K562 (cell line): Measurements from ENCODE around the gene RHCG. TPM values are rescaled to one million over a fixed set of nuclear protein-coding genes. Genes with fewer than 3 reads are reported as not detected.

Source experiments
- ATAC-seq: fragments of 200-7000 bp; cut with Tn5 transposase; 3 replicates; pipeline ENCODE4 v1.9.1; 2020; ENCODE audit warnings: moderate library complexity
- BruUV-seq: library from RNA; stranded (reverse); fragments of 400-500 nt; replicated peaks from 2 replicates; lab custom pipeline; 2021; lab: Mats Ljungman, UMichigan
- CTCF ChIA-PET: fragments of 300-600 bp; formaldehyde crosslinking; extraction: SDS; loops from one replicate; lab custom pipeline; 2021; ENCODE audit warnings: low intra/inter-chr PET ratio; lab: Yijun Ruan, JAX
- POLR2A ChIA-PET: fragments of 300-600, 350-650 bp; sonication (Branson Sonifier 250); formaldehyde crosslinking; extraction: SDS; loops from one replicate; lab custom pipeline; 2021; ENCODE audit warnings: antibody characterized with exemption, inconsistent platforms; lab: Yijun Ruan, JAX
- DNase-seq, 4 experiments: peaks; one replicate each; pipeline versions ENCODE4 v3.0.0 to v3.0.0-alpha.2; 2011 to 2018; ENCODE audit warnings: low spot score in 3 of 4, mixed read lengths in 3 of 4; ENCODE audit errors: extremely low read depth in 1 of 4
- FAIRE-seq: peaks from 2 replicates; lab custom pipeline; 2011; peaks lifted over from hg19 to GRCh38; lab: Jason Lieb, UNC
- H2AFZ ChIP-seq: 2 replicates; pipeline ENCODE4 v1.6.0; 2011; ENCODE audit warnings: low read depth, low read length, control low read depth, inconsistent platforms
- H3K27ac ChIP-seq: fragments of 200-600 bp; 3 replicates; pipeline ENCODE4 v1.8.0; 2011; ENCODE audit warnings: low read depth, mild to moderate bottlenecking, control low read depth, inconsistent platforms, low read length, moderate library complexity, mixed read lengths; ENCODE audit errors: extremely low read depth
- H3K27me3 ChIP-seq, 2 experiments: fragments of 300-600 bp in 1 of 2; 2 replicates in 1 of 2; 3 replicates in 1 of 2; pipeline versions ENCODE4 v1.6.0 to v1.8.0; 2011; ENCODE audit warnings: inconsistent platforms in 2 of 2, low read length in 2 of 2, mild to moderate bottlenecking in 1 of 2, mixed read lengths in 1 of 2, moderate library complexity in 1 of 2; ENCODE audit not compliant: control insufficient read depth in 2 of 2, insufficient read depth in 2 of 2
- H3K36me3 ChIP-seq: fragments of 300-600 bp; 3 replicates; pipeline ENCODE4 v1.8.0; 2011; ENCODE audit warnings: mild to moderate bottlenecking, low read length, inconsistent platforms; ENCODE audit not compliant: control insufficient read depth, insufficient read depth
- H3K4me1 ChIP-seq, 2 experiments: fragments of 200-600 bp in 1 of 2; replicated peaks in 1 of 2; 2 replicates in 1 of 2; 3 replicates in 1 of 2; pipeline versions ENCODE4 v1.5.1 to v1.8.0; 2011; ENCODE audit warnings: inconsistent platforms in 2 of 2, low read length in 2 of 2, mild to moderate bottlenecking in 1 of 2, mixed read lengths in 1 of 2, moderate library complexity in 1 of 2; ENCODE audit not compliant: control insufficient read depth in 2 of 2, insufficient read depth in 2 of 2
- H3K4me2 ChIP-seq: 2 replicates; pipeline ENCODE4 v1.6.1; 2011; ENCODE audit warnings: low read length, control low read depth, inconsistent platforms, mixed read lengths; ENCODE audit not compliant: insufficient read depth
- H3K4me3 ChIP-seq: fragments of 200-600 bp; sonication (generic), shearing (Covaris generic); 2 replicates; pipeline ENCODE4 v1.5.1; 2016; ENCODE audit warnings: control low read depth, inconsistent platforms
- H3K79me2 ChIP-seq: fragments of 200-600 bp; 3 replicates; pipeline ENCODE4 v1.8.0; 2011; ENCODE audit warnings: low read length, inconsistent platforms; ENCODE audit not compliant: control insufficient read depth, insufficient read depth
- H3K9ac ChIP-seq, 2 experiments: 2 replicates each; pipeline versions ENCODE4 v1.6.0 to v1.6.1; 2011; ENCODE audit warnings: low read depth in 2 of 2, low read length in 2 of 2, control low read depth in 1 of 2, inconsistent platforms in 1 of 2, mild to moderate bottlenecking in 1 of 2, mixed read lengths in 1 of 2; ENCODE audit not compliant: insufficient read depth in 1 of 2
- H3K9me1 ChIP-seq: one replicate; pipeline ENCODE4 v1.6.0; 2011; ENCODE audit warnings: inconsistent platforms, mild to moderate bottlenecking, low read length, moderate library complexity; ENCODE audit not compliant: control insufficient read depth, insufficient read depth
- H3K9me3 ChIP-seq: replicated peaks from 2 replicates; pipeline ENCODE4 v1.5.1; 2011; ENCODE audit warnings: low read depth, low read length, inconsistent platforms; ENCODE audit not compliant: control insufficient read depth, insufficient read depth
- H4K20me1 ChIP-seq: replicated peaks from 2 replicates; pipeline ENCODE4 v1.6.1; 2011; ENCODE audit warnings: low read length, inconsistent platforms, mixed read lengths; ENCODE audit not compliant: control insufficient read depth, insufficient read depth
- ARID4B ChIP-seq: sonication (generic); formaldehyde crosslinking; IDR thresholded peaks from 2 replicates; pipeline ENCODE4 v1.8.0; 2022; ENCODE audit warnings: mild to moderate bottlenecking, missing genetic modification reagents
- RFX1 ChIP-seq: fragments of 450-650 bp; IDR thresholded peaks from 2 replicates; pipeline ENCODE4 v1.6.1; 2016; ENCODE audit warnings: mild to moderate bottlenecking, moderate library complexity
- YY1 ChIP-seq, 3 experiments: IDR thresholded peaks; 2 replicates each; pipeline ENCODE4 v1.6.1; 2011; ENCODE audit warnings: low read length in 2 of 3, mild to moderate bottlenecking in 2 of 3, moderate library complexity in 2 of 3, borderline replicate concordance in 1 of 3, control low read depth in 1 of 3, low read depth in 1 of 3; ENCODE audit not compliant: insufficient read depth in 3 of 3, insufficient replicate concordance in 2 of 3, control insufficient read depth in 1 of 3, insufficient read length in 1 of 3; ENCODE audit errors: extremely low read depth in 1 of 3
- WGBS: fragments of 100-300 bp; shearing (Covaris generic); methylation state at CpG from one replicate; pipeline ENCODE4 v1.1.6; 2016; ENCODE audit warnings: low coverage, mixed read lengths; ENCODE audit not compliant: insufficient coverage; ENCODE audit errors: missing lambda C conversion rate; 5-methylcytosine and 5-hydroxymethylcytosine counted together
- in situ Hi-C: fragments of 300-500 bp; cut with MboI; formaldehyde crosslinking; loops from 4 replicates; pipeline ENCODE4 v1.15.0; 2018; ENCODE audit warnings: inconsistent platforms, mixed read lengths
- intact Hi-C: fragments of 100-400 bp; cut with micrococcal nuclease; formaldehyde crosslinking; loops from 2 replicates; pipeline ENCODE4 v1.14.2; 2022
- polyA plus RNA-seq, 8 experiments: library from polyadenylated mRNA; depleted of rRNA in 4 of 8; stranded (reverse) in 5 of 8; unstranded in 3 of 8; fragments of >200 nt; fragmentation: Nextera tagmentation in 2 of 8; fragmentation: Illumina TruSeq in 1 of 8; extraction: Ambion mirVana in 2 of 8; extraction: Trizol in 1 of 8; gene quantifications; 2 replicates each; pipeline versions ENCODE4 v1.2.1 to v1.2.3, GENCODE V29; 2011 to 2014; ENCODE audit warnings: inconsistent platforms in 1 of 8, missing spikeins in 1 of 8
- total RNA-seq, 7 experiments: library from RNA; depleted of rRNA in 6 of 7; stranded (reverse); fragments of >200 nt in 6 of 7; fragmentation: Illumina TruSeq in 2 of 7; extraction: Trizol in 2 of 7; gene quantifications; 2 replicates each; pipeline versions ENCODE4 v1.2.1 to v1.2.3, GENCODE V29; 2011 to 2021; ENCODE audit warnings: low replicate concordance in 1 of 7

Gene RHCG
- total and polyA plus RNA-seq, 9 of the 15 experiments (the other 6 are each of a cell fraction or from before 2014, with no cell fraction given) = not detected

GRCh38 chr15:89423981-89424380, 72.4 kb downstream of the RHCG start:
- no TSS peak for BruUV-seq
- no peak overlapping the region for H3K27ac ChIP-seq
- H3K79me2 ChIP-seq = no peaks in the 10 kb centered on the region
- H3K9me3 ChIP-seq = no peaks in the 10 kb centered on the region
- no peaks in the 10 kb centered on the region for H4K20me1 ChIP-seq
- H3K4me3 ChIP-seq = no peak overlapping the region
- WGBS = under 1% methylated on average over 8 of the region's 8 CpGs
- POLR2A ChIA-PET = interaction anchor here (0.6 to 0.7 kb wide), 2 partner anchors 20 to 198 kb away, joined by 3 read pairs; no protein-coding TSS in a partner anchor
- ATAC-seq = no peak
- no peak for FAIRE-seq
- H3K36me3 ChIP-seq = no peaks in the 10 kb centered on the region
- H3K4me2 ChIP-seq = no peak overlapping the region
- peak in 1 of 4 experiments; percentile 25 for DNase-seq
- no peaks in the 10 kb centered on the region for H3K4me1 ChIP-seq
- peaks cover 0 to 14% of the 10 kb centered on the region in 2 experiments; a peak in 1 of 5 replicates for H3K27me3 ChIP-seq
- intact Hi-C loops (no loop called here), in situ Hi-C loops (no loop called here)
- H3K9ac ChIP-seq = no peak overlapping the region
- no peak overlapping the region for H2AFZ ChIP-seq
- CTCF ChIA-PET = no interaction called here
- H3K9me1 ChIP-seq = no peaks in the 10 kb centered on the region
- TF ChIP-seq ARID4B (CRISPR knock-in tag) (no peak), YY1 (IDR thresholded peaks at IDR 0.05; ENCODE audit: borderline replicate concordance in 1 of 3, control insufficient read depth in 1 of 3, extremely low read depth in 1 of 3, insufficient read depth in 3 of 3, insufficient read length in 1 of 3, insufficient replicate concordance in 2 of 3, low read depth in 1 of 3, low read length in 2 of 3) (peak in 1 of 3 experiments; percentile 41), RFX1 (peak; percentile 57)

Other genes starting within 250 kb of the RHCG start
- 63.0 and 68.9 TPM in 2 replicates for gene POLG, start 161.8 kb downstream of the RHCG start, total RNA-seq (2014; rRNA removed)
- gene POLG, start 161.8 kb downstream of the RHCG start, total RNA-seq (2014; rRNA removed; fragmentation: Illumina TruSeq; extraction: Trizol) = 27.0 and 34.6 TPM in 2 replicates
- 38.6 and 39.9 TPM in 2 replicates for gene POLG, start 161.8 kb downstream of the RHCG start, total RNA-seq (2015; rRNA removed; fragmentation: Illumina TruSeq; extraction: Trizol)
- 65.7 and 83.8 TPM in 2 replicates for gene POLG, start 161.8 kb downstream of the RHCG start, total RNA-seq (2021)
- gene POLG, start 161.8 kb downstream of the RHCG start, polyA plus RNA-seq (2011; rRNA removed) = 25.6 and 35.0 TPM in 2 replicates
- gene POLG, start 161.8 kb downstream of the RHCG start, polyA plus RNA-seq (2014; fragmentation: Illumina TruSeq; extraction: Trizol) = 40.6 and 43.9 TPM in 2 replicates
- gene POLG, start 161.8 kb downstream of the RHCG start, polyA plus RNA-seq (2014; fragmentation: Nextera tagmentation; extraction: Ambion mirVana) = 10 to 100 TPM; 15.2 to 20.8 TPM
- gene POLG, start 161.8 kb downstream of the RHCG start, polyA plus RNA-seq (2014; rRNA removed) = 47.5 and 51.4 TPM in 2 replicates
- 13.8 and 14.8 TPM in 2 replicates for gene TICRR, start 78.9 kb upstream of the RHCG start, total RNA-seq (2014; rRNA removed)
- 11.4 and 11.8 TPM in 2 replicates for gene TICRR, start 78.9 kb upstream of the RHCG start, total RNA-seq (2014; rRNA removed; fragmentation: Illumina TruSeq; extraction: Trizol)
- gene TICRR, start 78.9 kb upstream of the RHCG start, total RNA-seq (2015; rRNA removed; fragmentation: Illumina TruSeq; extraction: Trizol) = 11.9 and 12.3 TPM in 2 replicates
- gene TICRR, start 78.9 kb upstream of the RHCG start, total RNA-seq (2021) = 21.0 and 22.9 TPM in 2 replicates
- 13.7 and 17.2 TPM in 2 replicates for gene TICRR, start 78.9 kb upstream of the RHCG start, polyA plus RNA-seq (2011; rRNA removed)
- gene TICRR, start 78.9 kb upstream of the RHCG start, polyA plus RNA-seq (2014; fragmentation: Illumina TruSeq; extraction: Trizol) = 19.2 and 22.0 TPM in 2 replicates
- 1 to 10 TPM in 1 of 2 experiments, under 1 TPM in 1; 0.84 to 1.0 TPM for gene TICRR, start 78.9 kb upstream of the RHCG start, polyA plus RNA-seq (2014; fragmentation: Nextera tagmentation; extraction: Ambion mirVana)
- gene TICRR, start 78.9 kb upstream of the RHCG start, polyA plus RNA-seq (2014; rRNA removed) = 13.7 and 14.2 TPM in 2 replicates
- gene KIF7, start 158.9 kb upstream of the RHCG start, total RNA-seq (2014; rRNA removed) = 1.6 and 2.0 TPM in 2 replicates
- gene KIF7, start 158.9 kb upstream of the RHCG start, total RNA-seq (2014; rRNA removed; fragmentation: Illumina TruSeq; extraction: Trizol) = 0.15 and 0.35 TPM in 2 replicates
- gene KIF7, start 158.9 kb upstream of the RHCG start, total RNA-seq (2015; rRNA removed; fragmentation: Illumina TruSeq; extraction: Trizol) = 0.58 and 0.64 TPM in 2 replicates
- 1.7 and 1.8 TPM in 2 replicates for gene KIF7, start 158.9 kb upstream of the RHCG start, total RNA-seq (2021)
- gene KIF7, start 158.9 kb upstream of the RHCG start, polyA plus RNA-seq (2011; rRNA removed) = 1.3 and 1.7 TPM in 2 replicates
- 0.49 and 0.69 TPM in 2 replicates for gene KIF7, start 158.9 kb upstream of the RHCG start, polyA plus RNA-seq (2014; fragmentation: Illumina TruSeq; extraction: Trizol)
- under 1 TPM; 0.04 to 0.06 TPM for gene KIF7, start 158.9 kb upstream of the RHCG start, polyA plus RNA-seq (2014; fragmentation: Nextera tagmentation; extraction: Ambion mirVana)
- gene KIF7, start 158.9 kb upstream of the RHCG start, polyA plus RNA-seq (2014; rRNA removed) = 1.9 and 3.1 TPM in 2 replicates
- gene PLIN1, start 182.8 kb upstream of the RHCG start, total RNA-seq (2014; rRNA removed) = not detected in 2 replicates
- not detected in 2 replicates for gene PLIN1, start 182.8 kb upstream of the RHCG start, total RNA-seq (2014; rRNA removed; fragmentation: Illumina TruSeq; extraction: Trizol)
- gene PLIN1, start 182.8 kb upstream of the RHCG start, total RNA-seq (2015; rRNA removed; fragmentation: Illumina TruSeq; extraction: Trizol) = not detected in 2 replicates
- not detected in 2 replicates for gene PLIN1, start 182.8 kb upstream of the RHCG start, total RNA-seq (2021)
- gene PLIN1, start 182.8 kb upstream of the RHCG start, polyA plus RNA-seq (2011; rRNA removed) = not detected in 2 replicates
- gene PLIN1, start 182.8 kb upstream of the RHCG start, polyA plus RNA-seq (2014; fragmentation: Illumina TruSeq; extraction: Trizol) = not detected in 2 replicates
- gene PLIN1, start 182.8 kb upstream of the RHCG start, polyA plus RNA-seq (2014; fragmentation: Nextera tagmentation; extraction: Ambion mirVana) = not detected
- gene PLIN1, start 182.8 kb upstream of the RHCG start, polyA plus RNA-seq (2014; rRNA removed) = not detected in 2 replicates
- gene PEX11A, start 194.2 kb upstream of the RHCG start, total RNA-seq (2014; rRNA removed) = not detected in 2 replicates
- gene PEX11A, start 194.2 kb upstream of the RHCG start, total RNA-seq (2014; rRNA removed; fragmentation: Illumina TruSeq; extraction: Trizol) = not detected in 2 replicates
- gene PEX11A, start 194.2 kb upstream of the RHCG start, total RNA-seq (2015; rRNA removed; fragmentation: Illumina TruSeq; extraction: Trizol) = not detected in 2 replicates
- gene PEX11A, start 194.2 kb upstream of the RHCG start, total RNA-seq (2021) = not detected in 2 replicates
- gene PEX11A, start 194.2 kb upstream of the RHCG start, polyA plus RNA-seq (2011; rRNA removed) = not detected in 2 replicates
- gene PEX11A, start 194.2 kb upstream of the RHCG start, polyA plus RNA-seq (2014; fragmentation: Illumina TruSeq; extraction: Trizol) = not detected in 2 replicates
- gene PEX11A, start 194.2 kb upstream of the RHCG start, polyA plus RNA-seq (2014; fragmentation: Nextera tagmentation; extraction: Ambion mirVana) = not detected
- not detected in 2 replicates for gene PEX11A, start 194.2 kb upstream of the RHCG start, polyA plus RNA-seq (2014; rRNA removed)
- gene WDR93, start 194.2 kb upstream of the RHCG start, total RNA-seq (2014; rRNA removed) = not detected in 2 replicates
- not detected in 2 replicates for gene WDR93, start 194.2 kb upstream of the RHCG start, total RNA-seq (2014; rRNA removed; fragmentation: Illumina TruSeq; extraction: Trizol)
- not detected in 2 replicates for gene WDR93, start 194.2 kb upstream of the RHCG start, total RNA-seq (2015; rRNA removed; fragmentation: Illumina TruSeq; extraction: Trizol)
- not detected in 2 replicates for gene WDR93, start 194.2 kb upstream of the RHCG start, total RNA-seq (2021)
- gene WDR93, start 194.2 kb upstream of the RHCG start, polyA plus RNA-seq (2011; rRNA removed) = not detected in 2 replicates
- not detected in 2 replicates for gene WDR93, start 194.2 kb upstream of the RHCG start, polyA plus RNA-seq (2014; fragmentation: Illumina TruSeq; extraction: Trizol)
- gene WDR93, start 194.2 kb upstream of the RHCG start, polyA plus RNA-seq (2014; fragmentation: Nextera tagmentation; extraction: Ambion mirVana) = not detected
- gene WDR93, start 194.2 kb upstream of the RHCG start, polyA plus RNA-seq (2014; rRNA removed) = not detected in 2 replicates